HEK293 (cell line): ENCODE measurements around the gene CDC42.

ENCODE experiments used
- CTCF ChIA-PET: fragments of 350-600 bp; formaldehyde crosslinking; extraction: SDS; loops from one replicate; lab custom pipeline; 2021; ENCODE audit warnings: antibody characterized with exemption; lab: Yijun Ruan, JAX
- POLR2A ChIA-PET: fragments of 300-600 bp; formaldehyde crosslinking; extraction: SDS; loops from one replicate; lab custom pipeline; 2020; ENCODE audit warnings: antibody characterized with exemption, inconsistent platforms; lab: Yijun Ruan, JAX
- H3K27ac ChIP-seq: fragments of 200-500 bp; sonication (Bioruptor generic); 2 replicates; pipeline ENCODE4 v1.5.1; 2014; ENCODE audit warnings: low read depth, low read length, control low read depth, inconsistent platforms; ENCODE audit errors: extremely low read depth
- H3K36me3 ChIP-seq, 2 experiments: fragments of 200-500 bp in 1 of 2; sonication (Bioruptor generic) in 1 of 2; 1 replicate in 1 of 2; 2 replicates in 1 of 2; pipeline ENCODE4 v1.5.1; 2014 to 2017; ENCODE audit warnings: inconsistent platforms in 2 of 2, low read length in 2 of 2; ENCODE audit not compliant: control insufficient read depth in 2 of 2, insufficient read depth in 1 of 2
- H3K4me1 ChIP-seq: fragments of 200-500 bp; sonication (Bioruptor generic); 2 replicates; pipeline ENCODE4 v1.5.1; 2014; ENCODE audit warnings: mild to moderate bottlenecking, low read length, inconsistent platforms; ENCODE audit not compliant: control insufficient read depth, insufficient read depth
- H3K4me3 ChIP-seq: 2 replicates; pipeline ENCODE4 v1.5.1; 2011; ENCODE audit warnings: low read depth, mild to moderate bottlenecking, control low read depth, low read length, moderate library complexity
- H3K9me3 ChIP-seq: fragments of 200-500 bp; sonication (Bioruptor generic); 2 replicates; pipeline ENCODE4 v1.5.1; 2014; ENCODE audit warnings: low read depth, low read length, inconsistent platforms; ENCODE audit not compliant: control insufficient read depth, insufficient read depth
- BCL11B ChIP-seq: fragments of 450-650 bp; formaldehyde crosslinking; IDR thresholded peaks from 2 replicates; pipeline ENCODE4 v1.5.1; 2016; ENCODE audit warnings: low read depth, missing biosample characterization, missing genetic modification characterization
- FEZF1 ChIP-seq: fragments of 450-650 bp; formaldehyde crosslinking; IDR thresholded peaks from 2 replicates; pipeline ENCODE4 v1.5.1; 2016; ENCODE audit warnings: missing biosample characterization, missing genetic modification characterization
- GFI1B ChIP-seq: fragments of 450-650 bp; formaldehyde crosslinking; IDR thresholded peaks from 2 replicates; pipeline ENCODE4 v1.5.1; 2016; ENCODE audit warnings: missing biosample characterization, missing genetic modification characterization
- SP3 ChIP-seq: fragments of 450-650 bp; formaldehyde crosslinking; IDR thresholded peaks from 2 replicates; pipeline ENCODE4 v1.5.1; 2016; ENCODE audit warnings: missing biosample characterization, missing genetic modification characterization
- YY1 ChIP-seq: fragments of 450-650 bp; formaldehyde crosslinking; IDR thresholded peaks from 2 replicates; pipeline ENCODE4 v1.5.1; 2018; ENCODE audit warnings: missing biosample characterization, missing genetic modification characterization
- ZBTB48 ChIP-seq: fragments of 450-650 bp; formaldehyde crosslinking; IDR thresholded peaks from 2 replicates; pipeline ENCODE4 v1.5.1; 2016; ENCODE audit warnings: missing biosample characterization, missing genetic modification characterization
- ZIC2 ChIP-seq: fragments of 450-650 bp; formaldehyde crosslinking; IDR thresholded peaks from 2 replicates; pipeline ENCODE4 v1.5.1; 2016; ENCODE audit warnings: missing biosample characterization, missing genetic modification characterization
- ZNF121 ChIP-seq: fragments of 450-650 bp; formaldehyde crosslinking; IDR thresholded peaks from 2 replicates; pipeline ENCODE4 v1.5.1; 2016; ENCODE audit warnings: missing biosample characterization, missing genetic modification characterization
- ZNF132 ChIP-seq: fragments of 450-650 bp; formaldehyde crosslinking; IDR thresholded peaks from 2 replicates; pipeline ENCODE4 v1.5.1; 2017; ENCODE audit warnings: missing biosample characterization, missing genetic modification characterization, borderline replicate concordance
- ZNF19 ChIP-seq: fragments of 450-650 bp; formaldehyde crosslinking; IDR thresholded peaks from 2 replicates; pipeline ENCODE4; 2016; ENCODE audit warnings: missing biosample characterization, missing genetic modification characterization, low read depth
- ZNF24 ChIP-seq: fragments of 450-650 bp; formaldehyde crosslinking; IDR thresholded peaks from 2 replicates; pipeline ENCODE4 v1.5.1; 2016; ENCODE audit warnings: missing biosample characterization, missing genetic modification characterization
- ZNF488 ChIP-seq: fragments of 450-650 bp; formaldehyde crosslinking; IDR thresholded peaks from 2 replicates; pipeline ENCODE4 v1.5.1; 2016; ENCODE audit warnings: missing biosample characterization, missing genetic modification characterization
- ZNF514 ChIP-seq: fragments of 450-650 bp; formaldehyde crosslinking; IDR thresholded peaks from 2 replicates; pipeline ENCODE4 v1.5.1; 2016; ENCODE audit warnings: missing biosample characterization, missing genetic modification characterization
- ZNF529 ChIP-seq: fragments of 450-650 bp; formaldehyde crosslinking; IDR thresholded peaks from 2 replicates; pipeline ENCODE4 v1.5.1; 2017; ENCODE audit warnings: missing genetic modification characterization, missing biosample characterization; ENCODE audit not compliant: insufficient replicate concordance
- ZNF549 ChIP-seq: fragments of 450-650 bp; IDR thresholded peaks from 2 replicates; pipeline ENCODE4 v1.5.1; 2018; ENCODE audit warnings: missing biosample characterization, missing genetic modification characterization, mild to moderate bottlenecking, inconsistent platforms, moderate library complexity
- ZNF571 ChIP-seq: fragments of 450-650 bp; formaldehyde crosslinking; IDR thresholded peaks from 2 replicates; pipeline ENCODE4 v1.5.0; 2017; ENCODE audit warnings: missing biosample characterization, missing genetic modification characterization
- ZNF624 ChIP-seq: fragments of 450-650 bp; formaldehyde crosslinking; IDR thresholded peaks from 2 replicates; pipeline ENCODE4 v1.5.1; 2017; ENCODE audit warnings: missing biosample characterization, missing genetic modification characterization
- ZNF677 ChIP-seq: fragments of 450-650 bp; IDR thresholded peaks from 2 replicates; pipeline ENCODE4 v1.5.0; 2018; ENCODE audit warnings: missing biosample characterization, mild to moderate bottlenecking, missing genetic modification characterization, moderate library complexity
- ZNF843 ChIP-seq: fragments of 450-650 bp; formaldehyde crosslinking; IDR thresholded peaks from 2 replicates; pipeline ENCODE4 v1.5.1; 2016; ENCODE audit warnings: missing biosample characterization, missing genetic modification characterization
- TF ChIP-seq, protein P1 (sequence below): fragments of 450-650 bp; formaldehyde crosslinking; IDR thresholded peaks from 2 replicates; pipeline ENCODE4 v1.5.1; 2017; ENCODE audit warnings: missing biosample characterization, mild to moderate bottlenecking, missing genetic modification characterization, moderate library complexity
- TF ChIP-seq, protein P2 (sequence below): fragments of 450-650 bp; formaldehyde crosslinking; IDR thresholded peaks from 2 replicates; pipeline ENCODE4 v1.5.1; 2016; ENCODE audit warnings: missing biosample characterization, missing genetic modification characterization
- TF ChIP-seq, protein P3 (sequence below): fragments of 450-650 bp; formaldehyde crosslinking; IDR thresholded peaks from 2 replicates; pipeline ENCODE4 v1.5.0; 2017; ENCODE audit warnings: missing biosample characterization, missing genetic modification characterization, borderline replicate concordance
- TF ChIP-seq, protein P4 (sequence below): fragments of 450-650 bp; formaldehyde crosslinking; conservative IDR thresholded peaks from 2 replicates; pipeline ENCODE4 v1.5.1; 2016; ENCODE audit warnings: low read depth, missing biosample characterization, missing genetic modification characterization

The CDC42 gene

GRCh38 chr1:22114083-22115012, 61.8 kb downstream of the CDC42 start:
- ChIA-PET CTCF (interaction anchor here (1.4 to 2.4 kb wide), 2 partner anchors 16 to 91 kb away, joined by 4 to 5 read pairs; no protein-coding TSS in a partner anchor), POLR2A (interaction anchor here (0.5 to 1.1 kb wide), 4 partner anchors 15 to 151 kb away, joined by 3 to 8 read pairs (median 4); no protein-coding TSS in a partner anchor)
- no peaks in the 10 kb centered on the region for H3K9me3 ChIP-seq
- TF ChIP-seq YY1 (tag by site-specific recombination): no peak
- TF ChIP-seq ZNF121 (tag by site-specific recombination): no peak
- TF ChIP-seq ZNF571 (tag by site-specific recombination): no peak
- TF ChIP-seq, protein P1, sequence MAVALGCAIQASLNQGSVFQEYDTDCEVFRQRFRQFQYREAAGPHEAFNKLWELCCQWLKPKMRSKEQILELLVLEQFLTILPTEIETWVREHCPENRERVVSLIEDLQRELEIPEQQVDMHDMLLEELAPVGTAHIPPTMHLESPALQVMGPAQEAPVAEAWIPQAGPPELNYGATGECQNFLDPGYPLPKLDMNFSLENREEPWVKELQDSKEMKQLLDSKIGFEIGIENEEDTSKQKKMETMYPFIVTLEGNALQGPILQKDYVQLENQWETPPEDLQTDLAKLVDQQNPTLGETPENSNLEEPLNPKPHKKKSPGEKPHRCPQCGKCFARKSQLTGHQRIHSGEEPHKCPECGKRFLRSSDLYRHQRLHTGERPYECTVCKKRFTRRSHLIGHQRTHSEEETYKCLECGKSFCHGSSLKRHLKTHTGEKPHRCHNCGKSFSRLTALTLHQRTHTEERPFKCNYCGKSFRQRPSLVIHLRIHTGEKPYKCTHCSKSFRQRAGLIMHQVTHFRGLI (tag by site-specific recombination): peak; percentile 89
- TF ChIP-seq ZNF843 (tag by site-specific recombination): peak; percentile 56
- TF ChIP-seq ZBTB48 (tag by site-specific recombination): 0 out of 2 replicates have a peak, but pooled peaks have one; percentile 31
- no peak for TF ChIP-seq ZNF529 (tag by site-specific recombination)
- TF ChIP-seq, protein P2, sequence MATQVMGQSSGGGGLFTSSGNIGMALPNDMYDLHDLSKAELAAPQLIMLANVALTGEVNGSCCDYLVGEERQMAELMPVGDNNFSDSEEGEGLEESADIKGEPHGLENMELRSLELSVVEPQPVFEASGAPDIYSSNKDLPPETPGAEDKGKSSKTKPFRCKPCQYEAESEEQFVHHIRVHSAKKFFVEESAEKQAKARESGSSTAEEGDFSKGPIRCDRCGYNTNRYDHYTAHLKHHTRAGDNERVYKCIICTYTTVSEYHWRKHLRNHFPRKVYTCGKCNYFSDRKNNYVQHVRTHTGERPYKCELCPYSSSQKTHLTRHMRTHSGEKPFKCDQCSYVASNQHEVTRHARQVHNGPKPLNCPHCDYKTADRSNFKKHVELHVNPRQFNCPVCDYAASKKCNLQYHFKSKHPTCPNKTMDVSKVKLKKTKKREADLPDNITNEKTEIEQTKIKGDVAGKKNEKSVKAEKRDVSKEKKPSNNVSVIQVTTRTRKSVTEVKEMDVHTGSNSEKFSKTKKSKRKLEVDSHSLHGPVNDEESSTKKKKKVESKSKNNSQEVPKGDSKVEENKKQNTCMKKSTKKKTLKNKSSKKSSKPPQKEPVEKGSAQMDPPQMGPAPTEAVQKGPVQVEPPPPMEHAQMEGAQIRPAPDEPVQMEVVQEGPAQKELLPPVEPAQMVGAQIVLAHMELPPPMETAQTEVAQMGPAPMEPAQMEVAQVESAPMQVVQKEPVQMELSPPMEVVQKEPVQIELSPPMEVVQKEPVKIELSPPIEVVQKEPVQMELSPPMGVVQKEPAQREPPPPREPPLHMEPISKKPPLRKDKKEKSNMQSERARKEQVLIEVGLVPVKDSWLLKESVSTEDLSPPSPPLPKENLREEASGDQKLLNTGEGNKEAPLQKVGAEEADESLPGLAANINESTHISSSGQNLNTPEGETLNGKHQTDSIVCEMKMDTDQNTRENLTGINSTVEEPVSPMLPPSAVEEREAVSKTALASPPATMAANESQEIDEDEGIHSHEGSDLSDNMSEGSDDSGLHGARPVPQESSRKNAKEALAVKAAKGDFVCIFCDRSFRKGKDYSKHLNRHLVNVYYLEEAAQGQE (tag by site-specific recombination): no peak
- peak; percentile 69 for TF ChIP-seq FEZF1
- no peak for TF ChIP-seq ZNF488 (tag by site-specific recombination)
- no peak for TF ChIP-seq ZNF624 (tag by site-specific recombination)
- TF ChIP-seq ZNF549: no peak
- TF ChIP-seq, protein P3, sequence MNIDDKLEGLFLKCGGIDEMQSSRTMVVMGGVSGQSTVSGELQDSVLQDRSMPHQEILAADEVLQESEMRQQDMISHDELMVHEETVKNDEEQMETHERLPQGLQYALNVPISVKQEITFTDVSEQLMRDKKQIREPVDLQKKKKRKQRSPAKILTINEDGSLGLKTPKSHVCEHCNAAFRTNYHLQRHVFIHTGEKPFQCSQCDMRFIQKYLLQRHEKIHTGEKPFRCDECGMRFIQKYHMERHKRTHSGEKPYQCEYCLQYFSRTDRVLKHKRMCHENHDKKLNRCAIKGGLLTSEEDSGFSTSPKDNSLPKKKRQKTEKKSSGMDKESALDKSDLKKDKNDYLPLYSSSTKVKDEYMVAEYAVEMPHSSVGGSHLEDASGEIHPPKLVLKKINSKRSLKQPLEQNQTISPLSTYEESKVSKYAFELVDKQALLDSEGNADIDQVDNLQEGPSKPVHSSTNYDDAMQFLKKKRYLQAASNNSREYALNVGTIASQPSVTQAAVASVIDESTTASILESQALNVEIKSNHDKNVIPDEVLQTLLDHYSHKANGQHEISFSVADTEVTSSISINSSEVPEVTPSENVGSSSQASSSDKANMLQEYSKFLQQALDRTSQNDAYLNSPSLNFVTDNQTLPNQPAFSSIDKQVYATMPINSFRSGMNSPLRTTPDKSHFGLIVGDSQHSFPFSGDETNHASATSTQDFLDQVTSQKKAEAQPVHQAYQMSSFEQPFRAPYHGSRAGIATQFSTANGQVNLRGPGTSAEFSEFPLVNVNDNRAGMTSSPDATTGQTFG (tag by site-specific recombination): no peak
- no peak for TF ChIP-seq ZNF19 (tag by site-specific recombination)
- TF ChIP-seq ZIC2 (tag by site-specific recombination): peak; percentile 90
- TF ChIP-seq ZNF514 (tag by site-specific recombination): no peak
- no peak for TF ChIP-seq GFI1B (tag by site-specific recombination)
- TF ChIP-seq BCL11B: no peak
- TF ChIP-seq ZNF24: no peak
- TF ChIP-seq, protein P4, sequence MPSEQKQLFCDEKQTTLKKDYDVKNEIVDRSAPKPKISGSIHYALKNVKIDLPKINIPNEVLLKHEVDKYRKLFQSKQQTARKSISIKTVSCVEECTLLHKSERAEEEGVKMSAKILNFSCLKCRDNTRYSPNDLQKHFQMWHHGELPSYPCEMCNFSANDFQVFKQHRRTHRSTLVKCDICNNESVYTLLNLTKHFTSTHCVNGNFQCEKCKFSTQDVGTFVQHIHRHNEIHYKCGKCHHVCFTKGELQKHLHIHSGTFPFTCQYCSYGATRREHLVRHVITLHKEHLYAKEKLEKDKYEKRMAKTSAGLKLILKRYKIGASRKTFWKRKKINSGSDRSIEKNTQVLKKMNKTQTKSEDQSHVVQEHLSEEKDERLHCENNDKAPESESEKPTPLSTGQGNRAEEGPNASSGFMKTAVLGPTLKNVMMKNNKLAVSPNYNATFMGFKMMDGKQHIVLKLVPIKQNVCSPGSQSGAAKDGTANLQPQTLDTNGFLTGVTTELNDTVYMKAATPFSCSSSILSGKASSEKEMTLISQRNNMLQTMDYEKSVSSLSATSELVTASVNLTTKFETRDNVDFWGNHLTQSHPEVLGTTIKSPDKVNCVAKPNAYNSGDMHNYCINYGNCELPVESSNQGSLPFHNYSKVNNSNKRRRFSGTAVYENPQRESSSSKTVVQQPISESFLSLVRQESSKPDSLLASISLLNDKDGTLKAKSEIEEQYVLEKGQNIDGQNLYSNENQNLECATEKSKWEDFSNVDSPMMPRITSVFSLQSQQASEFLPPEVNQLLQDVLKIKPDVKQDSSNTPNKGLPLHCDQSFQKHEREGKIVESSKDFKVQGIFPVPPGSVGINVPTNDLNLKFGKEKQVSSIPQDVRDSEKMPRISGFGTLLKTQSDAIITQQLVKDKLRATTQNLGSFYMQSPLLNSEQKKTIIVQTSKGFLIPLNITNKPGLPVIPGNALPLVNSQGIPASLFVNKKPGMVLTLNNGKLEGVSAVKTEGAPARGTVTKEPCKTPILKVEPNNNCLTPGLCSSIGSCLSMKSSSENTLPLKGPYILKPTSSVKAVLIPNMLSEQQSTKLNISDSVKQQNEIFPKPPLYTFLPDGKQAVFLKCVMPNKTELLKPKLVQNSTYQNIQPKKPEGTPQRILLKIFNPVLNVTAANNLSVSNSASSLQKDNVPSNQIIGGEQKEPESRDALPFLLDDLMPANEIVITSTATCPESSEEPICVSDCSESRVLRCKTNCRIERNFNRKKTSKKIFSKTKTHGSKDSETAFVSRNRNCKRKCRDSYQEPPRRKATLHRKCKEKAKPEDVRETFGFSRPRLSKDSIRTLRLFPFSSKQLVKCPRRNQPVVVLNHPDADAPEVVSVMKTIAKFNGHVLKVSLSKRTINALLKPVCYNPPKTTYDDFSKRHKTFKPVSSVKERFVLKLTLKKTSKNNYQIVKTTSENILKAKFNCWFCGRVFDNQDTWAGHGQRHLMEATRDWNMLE: no peak; the same call in 1 of the 2 replicates
- TF ChIP-seq ZNF132: no peak
- TF ChIP-seq SP3: no peak
- no peak for TF ChIP-seq ZNF677 (tag by site-specific recombination)

More at GRCh38 chr1:22114083-22115012, 61.8 kb downstream of the CDC42 start:
- Histone ChIP-seq H3K4me3 (no peak overlapping the region), H3K4me1 (peaks cover 13% of the 10 kb centered on the region), H3K27ac (peak overlapping the region; percentile 47; the same call in 1 of the 2 replicates), H3K36me3 (peaks cover 0 to 68% of the 10 kb centered on the region in 2 experiments; a peak in 1 of 3 replicates)
